ENCODE results near the gene MAPK6.
"Not testable (repeated sequence)": the region's sequence is repeated elsewhere in the genome, so short reads cannot be mapped to it uniquely, and the experiment has no call there.

MAPK6 gene

DNA sequence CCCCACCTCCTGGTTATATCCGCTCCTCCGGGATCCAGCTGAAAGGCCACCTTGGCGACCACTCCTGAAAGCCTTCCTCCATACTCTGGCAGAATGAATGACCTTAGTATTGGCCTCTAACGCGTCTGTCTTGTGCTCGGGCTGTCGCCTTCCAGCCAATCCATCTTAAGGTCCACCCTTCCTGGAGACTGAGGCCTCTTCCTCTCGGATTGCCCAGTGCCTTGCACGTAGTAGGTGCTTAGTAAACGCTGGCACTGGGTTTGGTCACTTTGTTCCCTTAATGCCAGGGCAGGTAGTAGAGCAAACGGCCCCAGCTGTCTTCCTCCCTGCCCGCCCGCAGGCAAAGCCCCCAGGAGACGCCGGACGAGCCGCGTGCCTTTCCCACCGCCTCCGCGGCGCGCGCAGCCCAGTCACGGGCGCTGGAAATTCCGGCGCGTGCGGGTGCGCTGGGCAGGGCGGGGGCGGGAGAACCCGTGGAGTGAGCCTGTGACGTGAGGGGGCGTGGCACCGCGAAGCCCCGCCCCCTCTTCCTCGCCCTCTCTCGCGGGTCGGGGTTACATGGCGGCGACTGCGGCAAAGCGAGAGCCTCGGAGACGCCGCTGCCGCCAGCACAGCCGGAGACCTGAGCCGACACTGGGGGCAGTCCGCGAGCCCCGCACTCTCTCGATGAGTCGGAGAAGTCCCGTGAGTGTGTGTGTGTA is at the start of gene MAPK6:
Gene MAPK6 (plus strand): TSS at position 527 of the 701 bp plus-strand sequence. CDS start 27,242 bp downstream, outside the sequence.
- peak; percentile 86 for DNase-seq (ENCODE audit: low read depth)

DNA sequence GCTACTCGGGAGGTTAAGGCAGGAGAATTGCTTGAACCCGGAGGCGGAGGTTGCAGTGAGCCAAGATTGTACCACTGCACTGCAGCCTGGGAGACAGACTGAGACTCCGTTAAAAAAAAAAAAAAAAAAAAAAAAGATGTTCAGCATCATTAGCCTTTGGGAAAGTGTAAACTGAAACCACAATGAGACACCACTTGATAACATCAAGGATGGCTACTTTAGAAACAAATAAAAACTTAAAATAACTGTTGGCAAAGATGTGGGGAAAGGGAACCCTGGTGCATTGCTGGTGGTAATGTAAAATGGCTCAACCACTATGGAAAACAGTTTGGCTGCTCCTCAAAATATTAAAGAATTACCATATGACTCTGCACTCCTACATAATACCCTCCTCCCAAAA is 49.3 kb upstream of the MAPK6 start:
- DNase-seq (ENCODE audit: low read depth): peak; percentile 50

DNA sequence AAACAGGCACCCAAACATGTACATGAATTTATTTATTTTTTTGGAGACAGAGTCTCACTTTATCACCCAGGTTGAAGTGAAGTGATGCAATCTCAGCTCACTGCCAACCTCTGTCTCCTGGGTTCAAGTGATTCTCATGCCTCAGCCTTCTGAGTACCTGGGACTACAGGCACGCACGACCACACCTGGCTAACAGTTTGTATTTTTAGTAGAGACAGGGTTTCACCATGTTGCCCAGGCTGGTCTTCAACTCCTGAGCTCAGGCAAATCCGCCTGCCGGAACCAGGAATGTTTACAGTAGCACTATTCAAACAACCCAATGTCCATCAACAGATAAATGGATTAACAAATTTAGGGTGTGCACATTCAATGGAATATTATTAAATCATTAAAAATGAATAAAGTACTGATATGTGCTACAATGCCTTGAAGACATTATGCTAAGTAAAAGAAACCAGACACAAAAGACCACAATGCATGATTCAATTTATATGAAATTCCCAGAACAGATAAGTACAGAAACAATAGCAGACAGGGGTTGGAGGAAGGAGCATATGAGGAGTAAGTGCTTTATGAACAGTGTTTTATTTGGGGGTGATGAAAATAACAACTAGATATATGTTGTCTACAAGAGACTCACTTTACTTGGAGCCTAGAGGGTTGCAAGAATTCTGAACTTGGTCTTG is 48.7 kb upstream of the MAPK6 start:
- DNase-seq (ENCODE audit: low read depth): no peak

DNA sequence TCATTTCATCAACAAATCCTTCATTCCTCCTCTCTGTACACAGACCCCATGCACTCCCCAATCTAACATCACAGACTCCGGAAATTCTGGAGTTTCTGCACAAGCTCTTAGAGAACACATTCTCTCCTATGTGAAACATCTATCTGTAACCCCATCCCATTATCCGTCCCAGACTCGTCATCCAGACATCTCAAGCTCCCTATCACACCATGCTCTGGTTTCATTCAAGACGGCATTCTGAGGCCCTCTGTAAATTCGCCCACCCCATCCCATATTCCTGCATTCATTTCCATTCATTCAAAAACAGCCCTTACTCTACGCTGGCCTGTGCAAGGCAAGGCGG is 48.0 kb upstream of the MAPK6 start:
- no peak for DNase-seq (ENCODE audit: low read depth)

DNA sequence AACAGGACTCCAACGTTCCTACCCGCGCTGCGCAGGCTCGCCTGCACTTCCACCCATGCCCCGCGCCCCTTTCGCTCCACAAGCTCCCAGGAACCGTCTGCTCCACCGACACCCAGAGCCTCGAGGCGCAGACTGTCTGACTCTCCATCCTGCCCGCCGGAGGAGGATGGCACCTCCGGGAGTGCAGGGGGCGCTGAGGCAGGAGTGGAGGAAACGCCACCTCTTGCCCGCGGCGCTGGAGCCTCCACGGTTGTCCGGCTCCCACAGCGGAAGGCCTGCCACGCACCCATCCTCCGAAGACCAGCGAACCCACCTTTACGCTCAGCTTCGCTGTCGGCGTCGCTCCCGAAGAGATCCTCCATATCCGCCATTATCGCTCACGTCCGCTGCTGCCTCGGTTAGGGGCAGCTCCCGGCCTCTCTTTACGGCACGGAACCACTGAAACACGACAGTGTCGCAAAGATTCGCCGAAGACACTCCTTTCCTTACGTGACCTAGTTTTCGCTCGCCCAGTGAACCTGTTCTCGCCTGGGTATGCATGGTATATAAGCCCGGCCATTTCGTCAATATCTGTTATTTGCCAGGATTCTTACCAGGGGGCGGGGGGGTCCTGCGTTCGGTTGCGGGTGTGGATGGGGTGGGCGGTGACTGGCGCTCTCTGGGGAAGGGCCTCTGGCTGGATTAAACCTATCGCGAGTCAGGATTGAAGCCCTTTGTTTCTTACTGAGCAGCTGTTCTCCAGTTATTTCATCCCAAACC is 47.5 kb upstream of the MAPK6 start, which contains the start of gene LEO1:
Gene LEO1 (minus strand): TSS at position 404 of the 759 bp plus-strand sequence. CDS start 33 bp downstream, at position 371.
- peak; percentile 99 for DNase-seq (ENCODE audit: low read depth)

DNA sequence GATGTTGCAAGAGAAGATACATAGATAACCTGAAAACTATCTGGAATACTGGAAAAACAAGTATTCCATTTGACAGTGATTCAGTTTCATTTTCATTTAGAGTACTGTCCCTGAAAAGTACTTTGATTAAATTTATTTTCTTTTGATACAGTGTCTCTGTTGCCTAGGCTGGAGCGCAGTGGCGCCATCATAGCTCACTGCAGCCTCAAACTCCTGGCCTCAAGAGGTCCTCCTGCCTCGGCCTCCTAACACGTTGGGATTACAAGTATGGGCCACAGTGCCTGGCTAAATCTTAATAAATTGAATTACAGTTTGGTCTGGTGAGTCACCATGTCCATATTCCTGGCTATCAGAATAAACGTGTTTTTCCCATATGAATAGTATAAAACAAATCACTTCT is 45.8 kb upstream of the MAPK6 start:
- no peak for DNase-seq (ENCODE audit: low read depth)

DNA sequence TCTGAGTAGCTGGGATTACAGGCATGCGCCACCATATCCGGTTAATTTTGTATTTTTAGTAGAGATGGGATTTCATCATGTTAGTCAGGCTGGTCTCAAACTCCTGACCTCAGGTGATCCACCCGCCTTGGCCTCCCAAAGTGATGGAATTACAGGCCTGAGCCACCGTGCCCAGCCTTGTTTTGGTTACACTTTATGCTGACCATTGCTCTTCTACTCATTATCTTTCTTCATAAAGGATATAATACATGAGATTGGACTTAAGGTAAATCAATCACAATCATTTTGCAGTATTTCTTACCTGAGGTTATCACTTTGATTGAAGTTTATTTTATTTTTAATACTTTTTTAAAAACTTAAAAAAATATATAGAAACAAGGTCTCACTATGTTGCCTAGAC is 45.2 kb upstream of the MAPK6 start:
- no peak for DNase-seq (ENCODE audit: low read depth)

DNA sequence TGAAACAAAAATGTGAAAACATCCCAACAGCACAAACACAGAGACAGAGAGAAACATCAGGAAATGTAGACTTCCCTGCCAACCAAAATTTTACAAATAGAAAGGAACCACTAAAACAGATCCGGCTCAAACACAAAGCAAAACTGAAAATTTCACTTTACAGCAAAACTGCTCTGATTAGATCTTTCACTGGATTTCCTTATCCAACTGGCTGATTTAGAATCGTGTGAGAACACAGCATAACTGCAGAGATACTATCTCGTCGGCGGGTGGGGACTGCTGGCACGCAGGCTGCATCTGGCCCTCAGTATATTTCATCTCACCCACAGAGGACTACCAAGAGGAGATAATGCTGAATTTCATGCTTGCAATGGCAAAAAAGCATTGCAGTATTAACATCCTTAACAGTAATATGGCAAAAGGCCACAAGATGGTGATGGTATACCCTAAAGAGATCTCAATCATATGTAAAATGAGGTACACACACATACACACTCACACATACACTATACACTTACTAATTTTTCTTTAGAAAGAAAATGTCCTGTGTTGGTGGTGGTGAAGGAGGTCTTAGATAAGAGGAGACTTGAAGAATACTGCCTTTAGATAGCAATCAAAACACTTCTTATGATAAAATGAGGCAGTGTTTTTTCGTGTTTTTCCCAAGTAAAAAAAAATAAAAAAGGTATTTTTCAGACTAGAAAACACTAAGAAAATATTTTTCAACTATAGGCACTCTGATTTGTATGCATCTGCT is 36.8 kb upstream of the MAPK6 start:
- peak; percentile 93 for DNase-seq (ENCODE audit: low read depth)

DNA sequence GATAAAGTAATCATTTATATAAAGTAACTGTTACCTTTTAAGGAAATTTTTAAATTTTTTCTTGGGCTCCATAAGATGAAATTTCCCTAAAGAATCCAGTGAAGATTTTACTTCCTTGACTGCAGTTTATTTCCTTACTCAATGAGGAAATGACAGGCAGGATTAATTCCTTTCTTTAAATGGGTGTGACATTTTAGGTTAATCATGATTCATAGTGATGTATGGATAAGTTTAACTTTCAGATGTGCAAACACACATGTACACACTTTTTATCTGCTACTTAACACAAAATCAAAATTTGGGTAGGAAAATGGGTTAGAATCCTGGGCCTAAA is 36.3 kb upstream of the MAPK6 start:
- DNase-seq (ENCODE audit: low read depth): no peak

DNA sequence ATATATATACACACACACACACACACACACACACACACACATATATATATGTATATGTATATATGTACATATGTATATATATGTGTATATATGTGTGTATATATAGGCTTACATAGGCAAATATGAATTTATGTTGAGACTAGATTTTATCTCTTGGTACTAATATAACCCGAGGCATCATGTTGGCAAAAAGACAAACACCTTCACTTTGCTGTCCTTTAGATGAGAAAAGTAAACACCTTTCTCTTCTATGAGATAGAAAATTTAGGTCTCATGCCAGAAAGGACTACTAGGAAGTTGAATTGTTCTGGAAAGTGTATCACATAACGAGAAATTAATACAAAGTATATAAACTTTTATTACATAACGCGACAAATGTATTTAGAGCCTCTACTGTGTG is 27.9 kb upstream of the MAPK6 start:
- no peak for DNase-seq (ENCODE audit: low read depth)

DNA sequence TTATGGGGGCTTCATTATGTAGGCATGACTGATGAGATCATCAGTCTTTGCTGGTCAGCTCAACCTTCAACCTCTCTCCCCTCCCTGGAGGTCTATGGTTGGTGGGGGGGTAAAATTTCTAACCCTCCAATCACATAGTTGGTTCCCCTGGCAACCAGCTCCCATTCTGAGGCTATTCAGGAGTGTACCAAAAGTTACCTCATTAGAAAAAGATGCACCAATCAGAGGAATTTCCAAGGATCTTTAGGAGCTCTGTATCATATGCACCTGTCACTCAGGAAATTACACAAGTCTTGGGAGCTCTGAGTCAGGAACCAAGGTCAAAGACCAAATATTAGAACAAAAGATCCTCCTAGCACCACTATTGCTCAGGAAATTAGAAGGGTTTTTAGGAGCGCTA is 26.1 kb upstream of the MAPK6 start:
- peak; percentile 59 for DNase-seq (ENCODE audit: low read depth)

DNA sequence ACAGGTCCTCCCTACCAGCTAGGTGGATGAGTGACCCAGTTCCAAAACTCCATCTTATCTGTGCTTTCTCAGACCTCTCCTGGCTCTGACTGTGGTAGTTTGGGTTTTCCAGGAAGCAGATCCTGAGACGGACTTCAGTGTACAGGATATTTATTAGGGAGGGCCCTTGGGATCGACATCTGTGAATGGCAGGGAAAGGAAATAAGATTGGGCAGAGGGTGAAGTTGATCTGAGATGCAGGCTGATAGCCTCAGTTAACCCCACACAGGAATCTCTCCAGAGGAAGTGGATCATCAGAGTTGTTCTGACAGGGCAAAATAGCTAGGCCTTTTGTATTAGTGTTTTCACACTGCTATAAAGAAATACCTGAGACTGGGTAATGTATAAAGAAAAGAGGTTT is 16.7 kb upstream of the MAPK6 start:
- no peak for DNase-seq (ENCODE audit: low read depth)

DNA sequence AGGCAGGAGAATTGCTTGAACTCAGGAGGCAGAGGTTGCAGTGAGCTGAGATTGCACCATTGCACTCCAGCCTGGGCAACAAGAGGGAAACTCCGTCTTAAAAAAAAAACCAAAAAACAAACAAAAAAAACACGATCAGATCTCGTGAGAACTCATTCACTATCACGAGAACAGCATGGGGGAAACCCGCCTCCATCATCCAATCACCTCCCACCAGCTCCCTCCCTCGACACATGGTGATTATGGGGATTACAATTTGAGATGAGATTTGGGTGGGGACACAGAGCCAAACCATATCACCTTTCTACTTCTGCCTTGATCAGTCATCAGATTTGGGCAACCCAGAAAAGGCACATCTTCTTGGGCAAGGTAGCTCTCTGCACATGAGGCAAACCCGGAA is 15.9 kb upstream of the MAPK6 start:
- not testable (repeated sequence) for DNase-seq (ENCODE audit: low read depth)

DNA sequence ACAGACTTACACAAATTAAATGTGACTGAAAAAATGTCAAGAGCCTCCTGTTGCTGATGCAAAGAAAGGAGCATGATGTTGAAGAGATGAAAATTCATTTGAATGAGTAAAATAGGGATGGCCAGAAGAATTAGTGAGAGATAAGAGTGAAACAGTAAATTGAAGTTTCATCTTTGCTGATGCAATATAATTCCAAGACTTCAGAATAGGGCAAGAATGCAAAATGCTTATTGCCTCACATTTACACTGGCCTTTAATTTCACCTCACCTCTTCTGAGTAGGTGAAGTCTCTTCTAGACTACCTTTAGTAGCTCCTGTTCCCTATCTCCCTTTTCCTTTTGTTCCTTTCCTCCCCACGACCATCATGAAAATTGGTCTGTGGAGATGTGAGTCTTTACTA is 15.3 kb upstream of the MAPK6 start:
- no peak for DNase-seq (ENCODE audit: low read depth)

DNA sequence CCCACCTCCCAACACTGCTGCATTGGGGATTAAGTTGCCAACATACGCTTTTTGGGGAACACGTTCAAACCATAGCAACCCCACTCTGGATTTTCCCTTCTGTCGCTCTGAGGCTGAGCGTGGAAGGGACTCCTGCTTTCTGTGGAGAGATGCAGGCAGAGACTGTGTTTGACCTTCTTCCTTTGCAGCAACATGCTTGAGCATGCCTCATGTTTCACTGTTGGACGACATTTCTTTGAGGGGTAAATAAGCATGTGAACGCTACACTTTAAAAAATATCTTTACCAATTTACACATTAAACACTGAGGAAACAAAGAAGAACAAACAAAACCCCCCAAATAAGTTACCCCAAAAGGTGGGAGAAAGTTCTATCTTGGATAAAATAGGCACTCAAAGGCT is 14.2 kb upstream of the MAPK6 start:
- no peak for DNase-seq (ENCODE audit: low read depth)

DNA sequence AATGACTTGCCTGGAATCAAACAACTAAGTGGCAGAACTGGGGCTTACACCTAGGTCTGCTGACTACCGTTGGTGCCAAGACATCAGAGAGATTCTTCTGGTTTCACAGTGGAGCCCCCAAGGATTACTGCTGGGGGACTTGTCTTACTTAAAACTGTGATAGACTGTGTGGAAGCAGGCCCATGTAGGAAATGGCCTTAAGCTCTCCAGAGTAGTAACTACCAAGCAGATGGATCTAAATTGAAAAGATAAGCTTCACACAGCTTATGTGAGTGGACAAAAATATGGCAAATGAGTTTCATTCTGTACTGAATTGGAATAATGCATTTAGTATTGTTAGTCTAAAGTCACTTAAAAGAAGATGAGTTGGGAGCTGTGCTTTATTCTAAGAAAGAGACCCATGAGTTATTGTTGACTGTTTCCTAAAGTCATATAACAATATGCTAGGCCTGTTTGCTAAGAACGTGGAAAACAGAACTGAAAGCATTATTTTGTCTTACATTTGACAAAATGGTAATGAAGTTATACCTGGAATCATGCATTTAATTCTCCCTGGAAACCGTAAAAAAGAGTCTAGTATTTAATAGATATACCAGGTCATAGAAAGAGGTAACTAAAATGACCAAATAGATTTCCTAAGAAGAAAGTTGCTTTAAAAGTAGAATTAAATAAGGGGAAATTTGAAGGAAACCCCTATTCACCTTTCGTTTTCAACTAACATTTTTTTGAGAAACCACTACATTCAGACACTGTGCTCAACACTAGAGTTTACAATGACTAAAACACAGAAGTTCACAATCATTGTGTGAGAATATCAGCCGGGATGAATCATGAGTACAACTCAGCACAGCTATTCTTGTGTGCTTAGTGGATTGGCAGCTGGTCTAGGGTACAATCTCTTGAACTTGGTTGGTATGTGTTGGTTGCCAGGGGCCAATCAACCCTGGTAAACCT is 13.0 kb upstream of the MAPK6 start:
- DNase-seq (ENCODE audit: low read depth): peak; percentile 68

DNA sequence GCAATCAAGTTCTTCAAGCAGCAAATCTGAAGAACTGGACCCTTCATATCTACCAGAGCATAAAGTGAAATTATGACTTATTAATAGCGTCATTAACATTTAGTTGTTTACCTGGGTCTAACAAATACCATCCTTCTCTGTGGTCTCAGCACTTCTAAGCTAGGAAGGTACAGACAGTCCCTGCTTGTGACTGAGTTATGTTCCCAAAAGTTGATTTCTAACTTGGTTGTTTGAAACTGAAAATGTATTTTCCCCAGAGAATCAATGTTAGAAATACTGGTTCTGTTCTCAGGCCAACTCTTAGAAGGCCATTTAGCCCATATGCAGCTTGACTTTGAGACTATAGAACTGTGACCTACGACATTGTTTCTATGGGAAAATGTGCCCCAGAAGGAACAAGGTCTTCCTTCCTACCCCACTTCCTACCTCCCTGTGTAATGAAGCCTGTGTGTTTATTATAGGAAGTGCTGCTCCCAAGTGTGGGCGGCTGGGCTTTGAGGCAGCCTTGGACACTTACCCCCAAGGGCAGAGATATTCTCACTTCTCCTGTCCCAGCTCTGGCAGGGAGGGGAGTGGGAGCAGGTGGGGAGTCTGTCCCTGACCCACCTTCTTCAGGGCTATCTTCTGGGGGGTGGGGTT is 12.2 kb upstream of the MAPK6 start:
- DNase-seq (ENCODE audit: low read depth): no peak

DNA sequence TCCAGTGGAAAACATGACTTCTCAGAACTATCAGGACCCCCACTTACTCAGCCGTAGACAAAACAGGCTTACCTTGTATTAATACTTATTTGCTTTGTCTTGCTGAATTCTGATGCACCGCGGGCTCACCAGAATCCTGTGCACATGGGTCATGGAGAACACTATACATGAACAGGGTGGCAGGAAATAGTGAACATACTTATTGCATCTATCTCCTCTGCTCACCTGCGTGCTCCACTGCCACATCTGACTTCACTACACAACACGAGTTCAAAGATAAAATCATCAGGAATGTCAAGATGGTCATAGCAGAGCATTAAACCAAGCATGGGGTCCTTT is 10.7 kb upstream of the MAPK6 start:
- no peak for DNase-seq (ENCODE audit: low read depth)

DNA sequence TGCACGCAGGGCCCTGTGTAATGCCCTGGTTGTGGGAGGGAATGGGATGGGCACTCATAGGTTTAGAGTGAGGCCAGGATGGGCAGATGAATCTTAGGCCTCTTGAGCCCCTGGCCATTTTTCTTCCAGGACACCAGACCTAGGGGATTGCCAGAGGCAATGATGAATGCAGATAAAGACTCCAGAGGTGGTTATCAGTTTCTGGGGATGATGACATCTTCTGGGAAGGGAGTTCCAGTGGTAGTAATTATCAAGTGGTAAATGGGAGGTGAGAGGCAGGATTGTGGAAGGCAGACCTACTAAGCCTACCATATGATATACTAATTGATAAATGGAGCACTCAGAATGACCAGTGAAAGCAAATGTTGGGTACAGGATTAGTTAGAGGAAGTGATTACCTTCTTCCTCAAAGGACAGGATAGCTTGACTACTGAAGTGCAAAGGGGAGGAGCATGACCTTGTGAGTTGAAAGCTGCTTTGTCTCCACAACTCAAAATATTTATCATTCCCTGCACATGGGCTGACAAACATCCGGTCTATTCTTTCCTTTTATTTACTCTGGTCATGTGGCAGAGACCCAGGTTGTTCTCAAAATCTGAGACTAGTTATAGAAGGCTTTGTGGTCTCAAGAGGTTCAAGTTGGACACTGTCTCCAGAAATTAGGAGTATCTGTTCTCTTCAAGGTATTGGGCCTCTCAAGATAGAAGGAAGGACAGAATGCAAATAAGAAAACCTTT is 10.2 kb upstream of the MAPK6 start:
- DNase-seq (ENCODE audit: low read depth): no peak

Data from amniotic epithelial cell (primary cell).